WTC11 (cell line): ENCODE measurements around the gene STK40. TPM values are rescaled to one million over a fixed set of nuclear protein-coding genes. Genes with fewer than 3 reads are reported as not detected.

Source experiments
- ATAC-seq: fragments of 200-7000 bp; cut with Tn5 transposase; 2 replicates; pipeline ENCODE4 v1.10.0; 2021; ENCODE audit warnings: mild to moderate bottlenecking, moderate library complexity
- CTCF ChIA-PET: fragments of 300-600 bp; sonication (Branson Sonifier 250); formaldehyde crosslinking; loops from one replicate; lab custom pipeline; 2021; ENCODE audit warnings: antibody characterized with exemption; lab: Charles Lee
- POLR2A ChIA-PET: fragments of 350-600 bp; sonication (Branson Sonifier 250); formaldehyde crosslinking; loops from one replicate; lab custom pipeline; 2021; ENCODE audit warnings: antibody characterized with exemption; lab: Charles Lee
- DNase-seq: peaks from one replicate; pipeline ENCODE4 v3.0.0; 2021; ENCODE audit warnings: low spot score
- H3K27ac Mint-ChIP-seq: 2 replicates; pipeline ENCODE4 v1.8.0; 2021; ENCODE audit warnings: mixed read lengths
- H3K27me3 Mint-ChIP-seq: 2 replicates; pipeline ENCODE4 v1.8.0; 2021; ENCODE audit warnings: low read depth, mild to moderate bottlenecking, moderate library complexity, mixed read lengths
- H3K36me3 Mint-ChIP-seq: 2 replicates; pipeline ENCODE4 v1.8.0; 2021; ENCODE audit warnings: mixed read lengths
- H3K4me1 Mint-ChIP-seq: 2 replicates; pipeline ENCODE4 v1.8.0; 2022; ENCODE audit warnings: mixed read lengths
- H3K4me3 Mint-ChIP-seq: 2 replicates; pipeline ENCODE4 v1.8.0; 2021; ENCODE audit warnings: mild to moderate bottlenecking, moderate library complexity, mixed read lengths
- H3K9me3 Mint-ChIP-seq: 2 replicates; pipeline ENCODE4 v1.8.0; 2021; ENCODE audit warnings: mixed read lengths
- AFF4 ChIP-seq: sonication (generic); formaldehyde crosslinking; IDR thresholded peaks from 2 replicates; pipeline ENCODE4 v1.8.1; 2023; ENCODE audit warnings: mild to moderate bottlenecking, missing genetic modification reagents, borderline replicate concordance
- ARID4B ChIP-seq: sonication (generic); formaldehyde crosslinking; IDR thresholded peaks from 2 replicates; pipeline ENCODE4 v1.8.0; 2023; ENCODE audit warnings: missing genetic modification reagents, mild to moderate bottlenecking, borderline replicate concordance
- CBFB ChIP-seq: sonication (generic); formaldehyde crosslinking; IDR thresholded peaks from 2 replicates; pipeline ENCODE4 v1.8.1; 2022; ENCODE audit warnings: mild to moderate bottlenecking, low read depth, missing genetic modification reagents
- CREM ChIP-seq: sonication (generic); formaldehyde crosslinking; IDR thresholded peaks from 2 replicates; pipeline ENCODE4 v1.8.1; 2022; ENCODE audit warnings: mild to moderate bottlenecking, missing genetic modification reagents, moderate library complexity
- E2F5 ChIP-seq: sonication (generic); formaldehyde crosslinking; IDR thresholded peaks from 2 replicates; pipeline ENCODE4 v1.8.1; 2022; ENCODE audit warnings: mild to moderate bottlenecking, moderate library complexity, missing genetic modification reagents
- ETV6 ChIP-seq: sonication (generic); formaldehyde crosslinking; IDR thresholded peaks from 2 replicates; pipeline ENCODE4 v1.8.1; 2022; ENCODE audit warnings: mild to moderate bottlenecking, missing genetic modification reagents
- FOXK1 ChIP-seq: sonication (generic); formaldehyde crosslinking; IDR thresholded peaks from 2 replicates; pipeline ENCODE4 v1.8.0; 2022; ENCODE audit warnings: mild to moderate bottlenecking, moderate library complexity, missing genetic modification reagents
- FOXP1 ChIP-seq: sonication (generic); formaldehyde crosslinking; IDR thresholded peaks from 2 replicates; pipeline ENCODE4 v1.8.0; 2022; ENCODE audit warnings: missing genetic modification reagents, mild to moderate bottlenecking, moderate library complexity, borderline replicate concordance
- IRF1 ChIP-seq: sonication (generic); formaldehyde crosslinking; IDR thresholded peaks from 2 replicates; pipeline ENCODE4 v1.8.0; 2023; ENCODE audit warnings: missing genetic modification reagents
- MLX ChIP-seq: sonication (generic); formaldehyde crosslinking; IDR thresholded peaks from 2 replicates; pipeline ENCODE4 v1.8.1; 2023; ENCODE audit warnings: mild to moderate bottlenecking, missing genetic modification reagents, moderate library complexity
- MYBL2 ChIP-seq: sonication (generic); formaldehyde crosslinking; IDR thresholded peaks from 2 replicates; pipeline ENCODE4 v1.8.1; 2023; ENCODE audit warnings: mild to moderate bottlenecking, moderate library complexity, missing genetic modification reagents
- NFE2L1 ChIP-seq: sonication (generic); formaldehyde crosslinking; IDR thresholded peaks from 2 replicates; pipeline ENCODE4 v1.8.1; 2023; ENCODE audit warnings: missing genetic modification reagents
- PRDM15 ChIP-seq: sonication (generic); formaldehyde crosslinking; IDR thresholded peaks from 2 replicates; pipeline ENCODE4 v1.8.0; 2022; ENCODE audit warnings: missing genetic modification reagents
- SMAD4 ChIP-seq: sonication (generic); formaldehyde crosslinking; IDR thresholded peaks from 2 replicates; pipeline ENCODE4 v1.8.0; 2022; ENCODE audit warnings: mild to moderate bottlenecking, missing genetic modification reagents
- ZBTB43 ChIP-seq: sonication (generic); formaldehyde crosslinking; IDR thresholded peaks from 2 replicates; pipeline ENCODE4 v1.8.1; 2023; ENCODE audit warnings: mild to moderate bottlenecking, missing genetic modification reagents
- ZNF138 ChIP-seq: sonication (generic); formaldehyde crosslinking; conservative IDR thresholded peaks from 2 replicates; pipeline ENCODE4 v1.8.1; 2022; ENCODE audit warnings: mild to moderate bottlenecking, moderate library complexity, missing genetic modification reagents
- ZNF263 ChIP-seq: sonication (generic); formaldehyde crosslinking; IDR thresholded peaks from 2 replicates; pipeline ENCODE4 v1.8.1; 2022; ENCODE audit warnings: low read depth, mild to moderate bottlenecking, moderate library complexity, missing genetic modification reagents
- ZNF317 ChIP-seq: sonication (generic); formaldehyde crosslinking; IDR thresholded peaks from 2 replicates; pipeline ENCODE4 v1.8.1; 2023; ENCODE audit warnings: low read depth, mild to moderate bottlenecking, moderate library complexity, missing genetic modification reagents, borderline replicate concordance
- ZNF396 ChIP-seq: fragments of 250-450 bp; sonication (Bioruptor Pico); IDR thresholded peaks from 2 replicates; pipeline ENCODE4 v1.8.0; 2021; ENCODE audit warnings: mild to moderate bottlenecking, moderate library complexity, borderline replicate concordance
- ZNF416 ChIP-seq: fragments of 250-450 bp; sonication (Bioruptor Pico); IDR thresholded peaks from 2 replicates; pipeline ENCODE4 v1.9.0; 2021; ENCODE audit warnings: mild to moderate bottlenecking, inconsistent platforms
- total RNA-seq: library from RNA; stranded (reverse); gene quantifications from 3 replicates; pipeline ENCODE4 v1.2.3, GENCODE V29; 2021

Gene STK40
- total RNA-seq, 1 experiment from 2014 or later, result 24.7 TPM

- Mint-ChIP-seq H3K27ac (peak overlapping the region; percentile 97; the same call in 1 of the 2 replicates), H3K27me3 (peaks cover 10% of the 10 kb centered on the region), H3K4me3 (peak overlapping the region; percentile 89), H3K9me3 (no peaks in the 10 kb centered on the region), H3K4me1 (peaks cover 25% of the 10 kb centered on the region), H3K36me3 (peaks cover 6% of the 10 kb centered on the region; the same call in 1 of the 2 replicates)
- TF ChIP-seq CREM (CRISPR knock-in tag) (0 out of 2 replicates have a peak, but pooled peaks have one; percentile 17), FOXP1 (CRISPR knock-in tag) (no peak; the same call in 1 of the 2 replicates), ZNF416 (peak; percentile 66; the same call in 1 of the 2 replicates), AFF4 (CRISPR knock-in tag) (no peak), ARID4B (no peak), NFE2L1 (CRISPR knock-in tag) (no peak), ETV6 (CRISPR knock-in tag) (no peak), IRF1 (CRISPR knock-in tag) (no peak), ZNF396 (CRISPR knock-in tag) (no peak), ZBTB43 (no peak), ZNF138 (CRISPR knock-in tag) (no peak), SMAD4 (CRISPR knock-in tag) (no peak), E2F5 (CRISPR knock-in tag) (peak; percentile 20; the same call in 1 of the 2 replicates), PRDM15 (CRISPR knock-in tag) (no peak; the same call in 1 of the 2 replicates), CBFB (CRISPR knock-in tag) (no peak), MYBL2 (no peak), ZNF317 (CRISPR knock-in tag) (no peak), ZNF263 (no peak; the same call in 1 of the 2 replicates), FOXK1 (no peak), MLX (CRISPR knock-in tag) (no peak)
- 0 out of 2 replicates have a peak, but pooled peaks have one; percentile 0 for ATAC-seq
- ChIA-PET CTCF (interaction anchor here (0.6 to 4.8 kb wide), 15 partner anchors 12 to 225 kb away, joined by 3 to 32 read pairs (median 4); partner anchors contain the start of genes SH3D21 and TRAPPC3), POLR2A (interaction anchor here (0.7 to 7.3 kb wide), 12 partner anchors 9 to 552 kb away, joined by 3 to 77 read pairs (median 5); partner anchors contain the start of genes CLSPN, LSM10, SH3D21 and STK40)
- DNase-seq, result peak; percentile 54
These were observed 63.5 kb downstream of the STK40 start for GRCh38 chr1:36322041-36322785.
